Osteoblast (primary cell): ENCODE measurements around the gene TSR3. TPM values are rescaled to one million over a fixed set of nuclear protein-coding genes. Genes with fewer than 3 reads are reported as not detected.

Experiments
- DNase-seq: peaks from one replicate; pipeline ENCODE4 v3.0.0; 2011; ENCODE audit warnings: low spot score, mixed read lengths; ENCODE audit not compliant: insufficient read length; ENCODE audit errors: missing footprints
- H2AFZ ChIP-seq: 2 replicates; pipeline ENCODE4 v1.6.0; 2011; ENCODE audit warnings: mild to moderate bottlenecking, low read length
- H3K27ac ChIP-seq: 2 replicates; pipeline ENCODE4 v1.5.1; 2011; ENCODE audit warnings: mild to moderate bottlenecking, low read depth, low read length, moderate library complexity
- H3K27me3 ChIP-seq: 2 replicates; pipeline ENCODE4 v1.6.0; 2012; ENCODE audit warnings: mild to moderate bottlenecking, control low read depth, inconsistent platforms, low read length, moderate library complexity; ENCODE audit not compliant: insufficient read depth
- H3K36me3 ChIP-seq: 2 replicates; pipeline ENCODE4 v1.5.1; 2011; ENCODE audit warnings: mild to moderate bottlenecking, low read length, control low read depth, moderate library complexity; ENCODE audit not compliant: insufficient read depth
- H3K4me1 ChIP-seq: 2 replicates; pipeline ENCODE4 v1.5.1; 2011; ENCODE audit warnings: mild to moderate bottlenecking, low read length, control low read depth, moderate library complexity; ENCODE audit not compliant: insufficient read depth
- H3K4me2 ChIP-seq: 2 replicates; pipeline ENCODE4 v1.6.0; 2011; ENCODE audit warnings: mild to moderate bottlenecking, low read length; ENCODE audit not compliant: insufficient read depth
- H3K4me3 ChIP-seq: fragments of 200-600 bp; sonication (generic); 3 replicates; pipeline ENCODE4 v1.5.1; 2012; ENCODE audit warnings: mild to moderate bottlenecking, low read length, inconsistent platforms; ENCODE audit not compliant: insufficient read depth
- H3K79me2 ChIP-seq: 2 replicates; pipeline ENCODE4 v1.6.0; 2012; ENCODE audit warnings: mild to moderate bottlenecking, low read length, control low read depth, inconsistent platforms; ENCODE audit not compliant: insufficient read depth
- H3K9me3 ChIP-seq: 2 replicates; pipeline ENCODE4 v1.5.1; 2011; ENCODE audit warnings: low read depth, low read length, control low read depth
- H4K20me1 ChIP-seq: 2 replicates; pipeline ENCODE4 v1.6.0; 2012; ENCODE audit warnings: mild to moderate bottlenecking, low read length, control low read depth; ENCODE audit not compliant: insufficient read depth
- CTCF ChIP-seq: IDR thresholded peaks from 2 replicates; pipeline ENCODE4 v1.5.1; 2011; ENCODE audit warnings: mild to moderate bottlenecking, low read depth, low read length, moderate library complexity; ENCODE audit errors: extremely low read depth
- total RNA-seq: library from RNA; depleted of rRNA; stranded (reverse); fragments of >200 nt; gene quantifications from 2 replicates; pipeline ENCODE4 v1.2.3, GENCODE V29; 2012

TSR3 gene
- total RNA-seq, 1 donor: 53.6 TPM

DNA sequence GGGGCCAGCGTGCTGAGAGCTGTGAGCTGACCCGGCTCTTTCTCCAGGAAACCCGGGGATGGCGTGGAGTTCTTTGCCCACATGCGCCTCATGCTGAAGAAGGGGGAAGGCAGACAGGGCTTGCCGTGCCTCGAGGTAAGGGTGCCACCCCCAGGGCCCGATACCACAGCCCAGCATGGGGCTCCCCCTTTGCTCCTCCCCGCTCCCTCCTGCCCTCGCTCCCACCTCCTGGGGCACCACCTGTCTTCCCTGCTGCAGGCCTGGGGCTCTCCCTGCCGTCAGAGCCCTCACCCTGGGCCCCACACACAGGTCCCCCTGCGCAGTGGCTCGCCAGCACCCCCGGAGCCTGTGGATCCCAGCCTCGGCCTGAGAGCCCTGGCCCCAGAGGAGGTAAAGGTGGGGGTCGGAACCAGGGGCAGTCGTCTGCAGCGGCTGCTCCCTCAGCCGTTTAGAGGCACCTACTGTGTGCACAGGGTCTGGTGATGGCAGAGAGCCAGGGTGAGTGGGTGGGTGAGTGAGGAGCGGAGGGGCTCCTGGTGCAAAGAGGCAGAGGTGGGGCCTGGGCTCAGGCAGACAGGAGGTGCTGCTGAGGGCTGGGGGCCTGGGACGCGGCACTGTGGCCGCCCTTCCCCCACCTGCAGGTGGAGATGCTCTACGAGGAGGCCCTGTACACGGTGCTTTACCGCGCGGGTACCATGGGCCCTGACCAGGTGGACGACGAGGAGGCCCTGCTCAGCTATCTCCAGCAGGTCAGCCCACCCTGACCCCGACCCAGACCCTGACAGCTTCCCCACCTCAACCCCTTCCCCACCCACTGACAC is 12.6 kb downstream of the TSR3 start:
- Histone ChIP-seq H3K4me2 (no peak overlapping the region), H3K36me3 (no peaks in the 10 kb centered on the region), H3K27ac (no peak overlapping the region), H3K27me3 (peaks cover 28% of the 10 kb centered on the region), H4K20me1 (no peaks in the 10 kb centered on the region), H3K4me1 (no peaks in the 10 kb centered on the region), H3K4me3 (no peak overlapping the region), H3K9me3 (no peaks in the 10 kb centered on the region), H2AFZ (no peak overlapping the region), H3K79me2 (no peaks in the 10 kb centered on the region)
- no peak for TF ChIP-seq CTCF
- no peak for DNase-seq

DNA sequence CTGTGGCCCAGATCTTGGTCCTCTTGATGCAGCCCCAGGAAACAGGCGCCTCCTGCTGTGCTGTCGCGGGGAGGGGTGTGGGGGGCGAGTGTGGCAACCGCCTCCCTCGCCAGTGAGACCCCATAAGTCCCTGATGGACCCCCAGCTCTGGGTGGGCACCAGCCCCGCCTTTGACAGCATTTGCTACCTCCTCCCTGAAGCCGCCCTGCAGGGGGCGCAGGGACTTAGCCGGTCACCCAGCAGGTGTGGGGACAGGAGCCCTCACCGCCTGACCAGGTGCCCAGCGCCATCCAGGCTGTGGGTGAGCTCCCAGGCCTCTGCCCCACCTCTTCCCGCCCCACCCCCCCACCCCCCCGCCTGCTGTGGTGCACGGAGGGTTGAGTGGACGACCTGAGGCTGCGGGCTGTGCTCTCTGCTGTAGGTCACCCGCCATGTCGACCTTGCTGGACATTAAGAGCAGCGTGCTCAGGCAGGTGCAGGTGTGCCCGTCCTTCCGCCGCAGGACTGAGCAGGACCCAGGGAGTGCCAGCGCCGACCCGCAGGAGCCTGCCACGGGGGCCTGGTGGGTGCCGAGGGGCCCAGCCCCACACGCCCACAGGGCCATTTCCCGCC is 13.5 kb downstream of the TSR3 start:
- Histone ChIP-seq H3K9me3 (no peaks in the 10 kb centered on the region), H3K4me1 (no peaks in the 10 kb centered on the region), H3K79me2 (no peaks in the 10 kb centered on the region), H3K4me3 (no peak overlapping the region), H3K27ac (no peak overlapping the region), H3K4me2 (no peak overlapping the region), H2AFZ (no peak overlapping the region), H4K20me1 (no peaks in the 10 kb centered on the region), H3K36me3 (no peaks in the 10 kb centered on the region), H3K27me3 (peaks cover 35% of the 10 kb centered on the region)
- TF ChIP-seq CTCF: peak; percentile 23
- DNase-seq: no peak

DNA sequence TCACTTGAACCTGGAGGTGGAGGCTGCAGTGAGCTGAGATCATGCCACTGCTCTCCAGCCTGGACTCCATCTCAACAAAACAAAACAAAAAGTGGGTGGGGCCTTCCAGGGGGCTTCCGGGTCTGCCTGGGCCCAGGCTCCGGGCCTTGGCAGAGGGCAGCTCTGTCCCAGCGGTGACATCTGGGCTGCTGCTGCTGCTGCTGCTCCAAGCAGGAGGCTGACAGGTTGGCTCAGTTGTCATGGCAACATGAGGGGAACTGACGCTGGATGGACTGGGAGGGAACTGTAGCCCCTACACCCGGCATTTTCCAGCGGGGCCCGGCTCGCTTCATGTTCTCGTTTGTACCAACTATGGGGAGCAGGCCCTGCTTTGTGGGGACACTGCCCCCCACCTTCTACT is 14.2 kb downstream of the TSR3 start:
- Histone ChIP-seq H3K36me3 (no peaks in the 10 kb centered on the region), H3K4me3 (no peak overlapping the region), H2AFZ (no peak overlapping the region), H4K20me1 (no peaks in the 10 kb centered on the region), H3K9me3 (no peaks in the 10 kb centered on the region), H3K4me2 (no peak overlapping the region), H3K79me2 (no peaks in the 10 kb centered on the region), H3K4me1 (no peaks in the 10 kb centered on the region), H3K27me3 (peaks cover 40% of the 10 kb centered on the region), H3K27ac (no peak overlapping the region)
- TF ChIP-seq CTCF: no peak
- DNase-seq: no peak

DNA sequence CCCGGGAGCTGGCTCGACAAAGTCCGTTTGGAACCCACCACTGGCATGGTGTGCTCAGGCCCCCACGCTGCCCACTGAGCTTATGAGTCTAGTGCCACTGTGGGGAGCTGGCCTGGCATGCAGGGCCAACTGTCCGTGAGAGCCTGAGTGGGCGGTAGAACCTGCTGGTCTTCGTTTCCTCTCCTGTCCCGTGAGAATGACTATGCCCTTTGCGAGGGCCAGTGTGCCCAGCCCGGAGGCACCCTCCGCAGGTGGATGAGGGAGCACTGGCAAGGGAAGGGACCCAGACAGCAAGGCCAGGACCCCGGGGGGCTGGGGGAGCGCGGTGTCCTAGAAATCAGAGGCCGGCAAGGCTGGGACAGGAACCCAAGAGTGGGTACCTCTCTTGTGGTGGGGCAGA is 15.1 kb downstream of the TSR3 start:
- DNase-seq: no peak
- Histone ChIP-seq H3K27me3 (peaks cover 46% of the 10 kb centered on the region), H3K4me1 (no peaks in the 10 kb centered on the region), H3K4me3 (no peak overlapping the region), H4K20me1 (no peaks in the 10 kb centered on the region), H3K4me2 (no peak overlapping the region), H2AFZ (no peak overlapping the region), H3K36me3 (no peaks in the 10 kb centered on the region), H3K9me3 (no peaks in the 10 kb centered on the region), H3K79me2 (no peaks in the 10 kb centered on the region), H3K27ac (no peak overlapping the region)
- no peak for TF ChIP-seq CTCF
